ENCODE data around the gene KIF5C. TPM values are rescaled to one million over a fixed set of nuclear protein-coding genes. Genes with fewer than 3 reads are reported as not detected.

The KIF5C gene
- total and polyA plus RNA-seq, 7 experiments from 2014 or later = 0.58 to 14.3 (median 5.1) TPM

DNA sequence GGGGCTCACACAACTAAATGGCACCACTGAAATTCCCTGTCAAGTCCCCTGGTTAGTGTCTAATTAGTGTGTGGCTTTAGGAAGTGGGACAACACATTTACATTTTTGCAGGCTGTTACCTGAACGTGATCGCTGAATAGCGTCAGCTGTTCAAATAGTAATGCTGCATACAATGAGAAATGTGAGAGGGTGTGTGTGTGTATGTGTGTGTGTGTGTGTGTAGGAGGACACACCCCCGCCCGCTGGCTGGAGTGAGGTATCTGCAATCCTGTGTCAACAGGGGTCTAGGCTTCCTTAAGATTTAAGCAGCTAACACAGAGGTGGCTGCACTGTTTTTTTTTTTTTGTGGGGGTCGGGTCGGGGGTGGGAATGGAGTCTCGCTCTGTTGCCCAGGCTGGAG is 158.7 kb downstream of the KIF5C start:
- Mint-ChIP-seq H3K36me3 (no peaks in the 10 kb centered on the region), H3K9me3 (peaks cover 0 to 6% (median 0%) of the 10 kb centered on the region in 11 donors), H3K4me1 (peaks cover 0 to 8% (median 0%) of the 10 kb centered on the region in 7 donors), H3K27me3 (peaks cover 25 to 35% (median 32%) of the 10 kb centered on the region in 5 donors), H3K4me3 (no peak overlapping the region), H3K27ac (no peak overlapping the region)
- no peak overlapping the region for H3K4me3 ChIP-seq (ENCODE audit: low read length)
- ChIA-PET POLR2A (no interaction called here), CTCF (interaction anchor here (1.3 kb wide), 1 partner anchor 15 kb away, joined by 4 read pairs; no protein-coding TSS in a partner anchor)
- no peak overlapping the region for H3K27ac ChIP-seq (ENCODE audit: low read depth, low read length)
- no peak for DNase-seq
- intact Hi-C loops (cut with micrococcal nuclease) = no loop called here
- no peaks in the 10 kb centered on the region for H3K9me3 ChIP-seq (ENCODE audit: control insufficient read depth in 2 of 3, low read length in 3 of 3)
- H3K36me3 ChIP-seq (ENCODE audit: control insufficient read depth in 2 of 3, insufficient read depth in 3 of 3, low read length in 3 of 3) = no peaks in the 10 kb centered on the region
- no peaks in the 10 kb centered on the region for H3K27me3 ChIP-seq (ENCODE audit: control insufficient read depth in 2 of 2, insufficient read depth in 2 of 2, low read length in 2 of 2)
- no peak for ATAC-seq
- H3K4me1 ChIP-seq (ENCODE audit: control insufficient read depth in 2 of 2, insufficient read depth in 2 of 2, low read length in 2 of 2) = no peaks in the 10 kb centered on the region

DNA sequence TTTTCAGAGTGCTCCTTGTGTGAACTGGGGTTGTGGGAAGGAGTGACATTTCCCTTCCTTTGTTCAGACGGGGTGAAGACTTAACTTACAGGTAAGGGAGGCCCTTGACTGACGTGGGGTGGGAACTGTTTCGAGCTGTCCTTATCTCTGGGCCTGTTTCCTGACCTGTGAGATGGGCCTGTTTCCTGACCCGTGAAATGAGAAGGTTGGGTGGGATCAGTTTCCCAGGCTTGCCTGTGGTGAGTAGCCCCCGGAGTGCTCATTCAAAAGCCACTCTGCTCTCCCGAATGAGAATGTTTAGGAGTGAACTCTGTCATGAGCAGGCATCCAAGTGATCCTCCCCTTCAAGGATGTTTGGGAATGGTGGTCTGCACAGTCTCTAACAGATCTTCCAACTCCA is 159.4 kb downstream of the KIF5C start:
- H3K27me3 Mint-ChIP-seq = peaks cover 30 to 41% (median 33%) of the 10 kb centered on the region in 5 donors
- ChIA-PET CTCF (interaction anchor here (1.3 kb wide), 1 partner anchor 16 kb away, joined by 4 read pairs; no protein-coding TSS in a partner anchor), POLR2A (no interaction called here)
- H3K4me3 Mint-ChIP-seq = no peak overlapping the region
- intact Hi-C loops (cut with micrococcal nuclease) = no loop called here
- Histone ChIP-seq H3K4me3 (ENCODE audit: low read length) (no peak overlapping the region), H3K27me3 (ENCODE audit: control insufficient read depth in 2 of 2, insufficient read depth in 2 of 2, low read length in 2 of 2) (no peaks in the 10 kb centered on the region), H3K27ac (ENCODE audit: low read depth, low read length) (no peak overlapping the region), H3K36me3 (ENCODE audit: control insufficient read depth in 2 of 3, insufficient read depth in 3 of 3, low read length in 3 of 3) (no peaks in the 10 kb centered on the region), H3K4me1 (ENCODE audit: control insufficient read depth in 2 of 2, insufficient read depth in 2 of 2, low read length in 2 of 2) (no peaks in the 10 kb centered on the region), H3K9me3 (ENCODE audit: control insufficient read depth in 2 of 3, low read length in 3 of 3) (no peaks in the 10 kb centered on the region)
- peaks cover 0 to 6% (median 0%) of the 10 kb centered on the region in 11 donors for H3K9me3 Mint-ChIP-seq
- peaks cover 0 to 8% (median 0%) of the 10 kb centered on the region in 7 donors for H3K4me1 Mint-ChIP-seq
- H3K27ac Mint-ChIP-seq = no peak overlapping the region
- no peaks in the 10 kb centered on the region for H3K36me3 Mint-ChIP-seq
- DNase-seq (no peak), ATAC-seq (no peak)

DNA sequence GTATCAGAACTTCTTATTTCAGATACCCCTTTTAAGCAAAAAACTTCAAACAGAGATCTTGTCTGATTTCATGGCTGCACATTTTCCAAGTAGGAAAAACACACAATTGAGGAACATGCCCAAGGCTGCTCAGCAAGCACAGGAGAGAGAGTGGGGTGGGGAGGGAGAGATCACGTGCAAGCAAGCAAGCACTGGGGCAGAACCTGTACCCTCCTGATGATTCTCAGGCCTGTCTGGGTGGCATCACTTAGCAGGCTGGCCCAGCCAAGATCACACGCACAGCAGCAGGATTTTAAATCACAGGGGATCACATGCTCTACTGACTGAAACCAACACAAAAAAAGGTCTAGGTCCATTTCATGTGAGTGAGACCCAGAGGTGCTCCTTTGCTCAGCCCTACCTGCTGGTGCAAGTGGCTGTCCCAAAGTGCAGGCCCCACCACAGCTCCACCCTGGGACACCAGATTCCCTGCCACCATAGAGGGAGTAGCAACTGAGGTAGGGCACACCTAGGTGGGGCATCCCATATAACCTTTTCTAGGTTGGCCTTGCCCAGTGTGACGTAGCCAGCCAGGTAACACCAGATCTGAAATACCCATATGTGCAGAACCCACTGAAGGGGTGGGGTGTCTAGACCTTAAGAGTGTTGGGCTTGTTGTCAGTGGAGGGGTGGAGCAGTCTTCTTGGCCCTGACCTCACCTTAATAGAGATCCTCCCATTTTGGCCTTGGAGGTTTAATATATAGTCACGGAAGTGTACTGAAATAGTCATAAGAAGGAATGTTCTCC is 161.7 kb downstream of the KIF5C start:
- H3K27me3 ChIP-seq (ENCODE audit: control insufficient read depth in 2 of 2, insufficient read depth in 2 of 2, low read length in 2 of 2) = peaks cover 0 to 2% of the 10 kb centered on the region in 2 donors
- no peaks in the 10 kb centered on the region for H3K36me3 ChIP-seq (ENCODE audit: control insufficient read depth in 2 of 3, insufficient read depth in 3 of 3, low read length in 3 of 3)
- Mint-ChIP-seq H3K9me3 (peaks cover 0 to 6% (median 0%) of the 10 kb centered on the region in 11 donors), H3K4me1 (peaks cover 0 to 10% (median 0%) of the 10 kb centered on the region in 7 donors), H3K27me3 (peaks cover 49 to 64% (median 53%) of the 10 kb centered on the region in 5 donors), H3K36me3 (no peaks in the 10 kb centered on the region), H3K27ac (no peak overlapping the region), H3K4me3 (peak overlapping the region in 3 of 10 donors; percentile 9 to 66 (median 49))
- ATAC-seq (no peak), DNase-seq (no peak)
- intact Hi-C loops (cut with micrococcal nuclease) = no loop called here
- no peaks in the 10 kb centered on the region for H3K4me1 ChIP-seq (ENCODE audit: control insufficient read depth in 2 of 2, insufficient read depth in 2 of 2, low read length in 2 of 2)
- POLR2A ChIA-PET = no interaction called here
- H3K27ac ChIP-seq (ENCODE audit: low read depth, low read length) = no peak overlapping the region
- CTCF ChIA-PET = no interaction called here
- H3K9me3 ChIP-seq (ENCODE audit: control insufficient read depth in 2 of 3, low read length in 3 of 3) = no peaks in the 10 kb centered on the region
- no peak overlapping the region for H3K4me3 ChIP-seq (ENCODE audit: low read length)

DNA sequence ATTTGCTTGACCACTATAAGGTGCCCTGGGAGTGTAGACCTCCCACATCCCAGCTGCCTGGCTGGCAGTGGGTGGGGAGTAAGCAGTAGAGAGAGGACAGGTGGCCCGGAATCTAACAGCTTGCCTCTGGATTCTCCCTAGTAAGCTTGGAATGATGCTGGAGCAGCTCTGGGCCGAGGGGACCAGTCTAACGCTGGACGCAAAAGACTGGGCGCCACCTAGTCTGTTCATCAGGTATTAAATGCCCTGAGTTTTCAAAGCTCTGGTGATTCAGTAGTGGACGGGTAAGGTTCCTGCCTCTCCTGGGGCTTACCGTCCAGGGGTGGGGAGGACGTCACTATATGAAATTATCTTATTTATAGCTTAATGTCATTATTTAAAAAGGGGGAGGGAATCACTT is 162.8 kb downstream of the KIF5C start:
- Mint-ChIP-seq H3K27ac (no peak overlapping the region), H3K36me3 (no peaks in the 10 kb centered on the region), H3K27me3 (peaks cover 52 to 70% (median 63%) of the 10 kb centered on the region in 5 donors), H3K4me3 (peak overlapping the region in 7 of 10 donors; percentile 8 to 71 (median 44)), H3K4me1 (peaks cover 0 to 10% (median 0%) of the 10 kb centered on the region in 7 donors), H3K9me3 (peaks cover 0 to 6% (median 0%) of the 10 kb centered on the region in 11 donors)
- peaks cover 0 to 5% of the 10 kb centered on the region in 2 donors for H3K27me3 ChIP-seq (ENCODE audit: control insufficient read depth in 2 of 2, insufficient read depth in 2 of 2, low read length in 2 of 2)
- no peaks in the 10 kb centered on the region for H3K36me3 ChIP-seq (ENCODE audit: control insufficient read depth in 2 of 3, insufficient read depth in 3 of 3, low read length in 3 of 3)
- ATAC-seq = no peak
- POLR2A ChIA-PET = no interaction called here
- H3K4me3 ChIP-seq (ENCODE audit: low read length) = no peak overlapping the region
- H3K27ac ChIP-seq (ENCODE audit: low read depth, low read length) = no peak overlapping the region
- intact Hi-C loops (cut with micrococcal nuclease) = no loop called here
- H3K9me3 ChIP-seq (ENCODE audit: control insufficient read depth in 2 of 3, low read length in 3 of 3) = no peaks in the 10 kb centered on the region
- CTCF ChIA-PET = no interaction called here
- H3K4me1 ChIP-seq (ENCODE audit: control insufficient read depth in 2 of 2, insufficient read depth in 2 of 2, low read length in 2 of 2) = no peaks in the 10 kb centered on the region
- DNase-seq = no peak

DNA sequence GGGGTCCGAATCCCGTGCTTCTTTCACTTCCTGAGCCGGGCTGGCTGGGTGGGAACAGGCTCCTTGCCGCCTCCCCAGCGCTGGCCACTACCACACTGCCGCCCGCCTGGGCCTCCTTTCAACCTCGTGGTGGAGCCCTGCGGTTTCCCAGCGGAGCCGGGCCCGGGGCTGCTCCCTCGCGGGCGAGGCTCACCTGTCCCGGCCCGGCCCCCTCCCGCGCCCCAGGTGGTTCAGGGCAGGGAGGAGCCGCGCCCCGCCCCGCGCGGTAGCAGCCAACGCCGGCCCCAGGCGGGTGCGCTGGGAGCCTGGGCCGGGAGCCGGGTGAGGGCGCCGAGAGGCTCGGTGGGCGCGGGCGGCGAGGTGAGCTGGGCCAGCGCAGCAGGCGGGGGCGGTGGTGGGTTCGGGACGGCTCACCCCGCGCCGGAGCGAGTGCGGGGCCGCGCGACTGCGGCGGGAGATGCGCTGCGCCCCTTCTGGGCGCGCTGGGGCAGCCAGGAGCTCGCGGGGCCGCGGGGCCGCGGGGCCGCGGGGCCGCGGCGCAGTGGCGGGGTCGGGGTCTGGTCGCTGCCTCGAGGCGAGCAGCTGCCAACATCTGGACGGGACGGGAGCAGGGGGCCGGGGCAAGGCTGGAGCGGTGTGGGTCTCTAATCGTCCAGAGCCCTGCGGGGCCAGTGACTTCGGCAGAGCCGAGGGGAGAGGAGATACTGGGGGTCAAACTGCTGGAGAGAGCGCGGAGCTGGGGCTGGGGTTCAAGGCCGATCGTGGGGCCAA is 163.6 kb downstream of the KIF5C start, which contains the start of gene LYPD6B:
Gene LYPD6B (plus strand): TSS at position 258 of the 771 bp plus-strand sequence. CDS start 92,250 bp downstream, outside the sequence.
- Histone ChIP-seq H3K4me3 (ENCODE audit: low read length) (no peak within 1 kb of the TSS), H3K27ac (ENCODE audit: low read depth, low read length) (no peak within 1 kb of the TSS), H3K4me1 (ENCODE audit: control insufficient read depth in 2 of 2, insufficient read depth in 2 of 2, low read length in 2 of 2) (no peaks in the 10 kb centered on the region), H3K27me3 (ENCODE audit: control insufficient read depth in 2 of 2, insufficient read depth in 2 of 2, low read length in 2 of 2) (peaks cover 0 to 5% of the 10 kb centered on the region in 2 donors), H3K9me3 (ENCODE audit: control insufficient read depth in 2 of 3, low read length in 3 of 3) (no peaks in the 10 kb centered on the region), H3K36me3 (ENCODE audit: control insufficient read depth in 2 of 3, insufficient read depth in 3 of 3, low read length in 3 of 3) (no peaks in the 10 kb centered on the region)
- Mint-ChIP-seq H3K4me1 (peaks cover 0 to 10% (median 0%) of the 10 kb centered on the region in 7 donors), H3K36me3 (no peaks in the 10 kb centered on the region), H3K27me3 (peaks cover 49 to 69% (median 64%) of the 10 kb centered on the region in 5 donors), H3K4me3 (peak within 1 kb of the TSS in 7 of 10 donors; percentile 9 to 71 (median 55)), H3K9me3 (peaks cover 0 to 5% (median 0%) of the 10 kb centered on the region in 11 donors), H3K27ac (no peak within 1 kb of the TSS)
- DNase-seq (no peak), ATAC-seq (peak; percentile 56)
- ChIA-PET CTCF (no interaction called here), POLR2A (no interaction called here)
- intact Hi-C loops (cut with micrococcal nuclease) = no loop called here

DNA sequence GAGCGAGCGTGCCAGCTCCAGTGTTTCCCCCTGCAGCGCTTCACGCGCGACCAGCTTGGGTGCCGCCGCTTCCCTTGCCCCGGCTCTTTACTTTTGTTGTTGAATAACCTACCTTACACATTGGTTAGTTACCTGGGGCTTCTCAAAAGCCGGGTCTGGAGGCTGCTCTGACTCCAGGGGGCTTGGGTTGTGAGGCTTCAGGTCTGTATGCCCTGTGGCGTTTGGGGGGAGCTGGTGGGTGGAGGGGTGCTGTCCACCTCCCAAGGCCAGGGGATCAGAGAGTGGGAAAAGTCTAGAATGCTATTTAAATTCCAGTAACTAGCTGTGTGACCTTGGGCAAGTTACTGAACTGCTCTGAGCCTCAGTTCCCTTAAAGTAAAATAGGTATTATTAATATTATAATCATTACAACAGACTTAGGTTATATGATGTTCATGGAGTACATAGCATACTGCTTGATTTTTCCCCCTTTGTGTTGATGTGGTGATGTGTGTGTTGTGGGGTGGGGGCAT is 164.2 kb downstream of the KIF5C start:
- no peak overlapping the region for H3K27ac ChIP-seq (ENCODE audit: low read depth, low read length)
- intact Hi-C loops (cut with micrococcal nuclease) = no loop called here
- H3K4me3 ChIP-seq (ENCODE audit: low read length) = no peak overlapping the region
- Mint-ChIP-seq H3K27me3 (peaks cover 46 to 74% (median 59%) of the 10 kb centered on the region in 5 donors), H3K4me3 (peak overlapping the region in 3 of 10 donors; percentile 41 to 61 (median 55)), H3K27ac (no peak overlapping the region), H3K36me3 (no peaks in the 10 kb centered on the region), H3K4me1 (peaks cover 0 to 10% (median 0%) of the 10 kb centered on the region in 7 donors), H3K9me3 (peaks cover 0 to 5% (median 0%) of the 10 kb centered on the region in 11 donors)
- DNase-seq (no peak), ATAC-seq (no peak)
- H3K27me3 ChIP-seq (ENCODE audit: control insufficient read depth in 2 of 2, insufficient read depth in 2 of 2, low read length in 2 of 2) = peaks cover 0 to 5% of the 10 kb centered on the region in 2 donors
- H3K4me1 ChIP-seq (ENCODE audit: control insufficient read depth in 2 of 2, insufficient read depth in 2 of 2, low read length in 2 of 2) = no peaks in the 10 kb centered on the region
- H3K9me3 ChIP-seq (ENCODE audit: control insufficient read depth in 2 of 3, low read length in 3 of 3) = no peaks in the 10 kb centered on the region
- CTCF ChIA-PET = no interaction called here
- POLR2A ChIA-PET = no interaction called here
- no peaks in the 10 kb centered on the region for H3K36me3 ChIP-seq (ENCODE audit: control insufficient read depth in 2 of 3, insufficient read depth in 3 of 3, low read length in 3 of 3)
